ENCODE measurements around the gene PML.

The PML gene

DNA sequence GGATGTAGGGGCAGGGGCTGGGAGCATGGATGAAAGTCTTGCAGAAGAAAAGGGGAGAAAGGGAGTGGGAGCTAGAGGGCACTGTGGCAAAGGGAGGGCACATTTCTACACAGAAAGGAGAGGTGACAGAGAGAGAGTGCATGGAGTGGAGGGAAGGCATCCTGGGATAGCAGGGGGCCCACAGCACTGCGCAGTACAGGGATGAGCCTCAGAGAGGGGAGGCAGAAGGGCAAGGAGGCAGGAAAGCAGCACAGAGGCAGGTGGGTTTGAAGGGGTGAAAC lies 7.8 kb upstream of the PML start:
- no peak for DNase-seq

DNA sequence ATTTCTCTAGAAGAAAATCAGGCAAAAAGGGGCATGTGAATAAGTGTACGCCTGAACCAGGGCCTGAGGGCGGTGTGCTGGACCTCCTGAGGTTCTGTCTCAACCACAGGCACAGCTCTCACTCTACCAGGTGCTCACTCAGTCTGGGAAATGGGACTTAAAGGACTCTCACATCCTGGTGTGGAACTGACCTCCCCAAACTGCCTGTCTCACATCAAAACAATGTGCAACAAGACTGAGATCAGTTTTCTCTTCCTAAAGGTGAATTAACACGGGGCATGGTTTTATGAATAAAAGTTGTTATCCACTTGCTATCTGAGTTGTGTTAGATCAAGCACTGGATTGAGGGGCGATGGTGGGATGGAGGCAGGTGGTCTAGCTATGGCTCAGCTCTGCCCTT lies 7.3 kb upstream of the PML start:
- DNase-seq, result no peak

DNA sequence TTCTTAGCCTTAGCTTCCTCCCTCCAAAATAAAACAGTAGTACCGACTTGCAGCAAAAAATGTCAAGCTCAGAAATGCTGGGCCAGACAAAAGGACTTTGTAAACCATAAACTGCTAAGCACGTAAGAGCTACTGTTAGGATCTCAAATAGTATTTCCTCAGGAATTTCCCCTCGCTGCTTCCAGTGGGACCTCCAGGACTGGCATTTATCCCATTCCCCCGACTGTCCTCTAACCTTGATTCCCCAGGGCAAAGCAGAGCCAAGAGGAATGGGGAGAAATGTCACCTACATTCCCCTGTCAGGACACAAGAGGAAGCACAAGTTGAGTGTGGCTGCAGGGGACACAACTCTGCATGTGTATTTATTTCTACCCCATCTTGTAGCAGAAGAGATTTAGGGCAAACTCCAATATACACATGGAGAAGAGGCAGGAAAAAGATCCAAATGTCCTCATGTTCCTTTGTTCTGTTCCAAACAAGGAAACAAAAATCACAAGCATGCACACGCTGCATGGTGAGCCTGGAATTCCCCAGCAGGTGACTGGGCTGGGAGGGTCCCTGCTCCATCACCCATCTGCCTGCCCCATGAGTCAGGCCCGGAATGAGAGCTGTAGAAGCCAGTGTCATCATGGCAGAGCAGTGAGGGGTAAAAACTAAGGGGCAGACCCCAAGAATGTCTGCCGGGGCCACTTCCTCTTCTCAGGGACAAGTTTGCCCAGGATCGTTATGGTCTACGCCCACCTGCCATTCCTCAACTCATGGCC lies 6.7 kb upstream of the PML start:
- DNase-seq, result no peak

DNA sequence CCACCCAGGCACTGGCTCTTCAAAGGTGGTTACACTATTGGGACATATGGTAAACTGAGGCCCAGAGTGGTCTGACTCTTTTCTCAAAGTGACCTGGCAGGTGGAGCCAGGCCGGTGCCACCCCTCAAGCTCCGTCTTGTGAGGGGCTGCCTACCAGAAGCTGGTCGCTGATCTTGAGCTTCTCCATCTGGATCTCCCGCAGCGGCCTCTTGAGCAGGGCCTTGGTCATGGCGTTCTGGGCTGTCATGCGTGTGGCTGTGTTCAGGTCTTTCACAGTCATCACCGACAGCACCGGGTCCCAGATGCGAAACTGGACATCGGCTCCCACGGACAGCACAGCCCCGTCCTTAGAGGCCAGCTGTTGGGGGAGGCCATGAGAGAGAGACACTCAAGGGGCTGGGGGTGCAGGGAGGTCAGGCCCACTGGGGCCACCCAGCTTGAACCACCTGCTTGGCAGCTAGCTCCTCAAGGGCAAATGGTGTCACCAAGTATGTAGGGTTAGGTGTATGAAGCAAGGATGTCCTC lies 6.0 kb upstream of the PML start:
- no peak for DNase-seq

DNA sequence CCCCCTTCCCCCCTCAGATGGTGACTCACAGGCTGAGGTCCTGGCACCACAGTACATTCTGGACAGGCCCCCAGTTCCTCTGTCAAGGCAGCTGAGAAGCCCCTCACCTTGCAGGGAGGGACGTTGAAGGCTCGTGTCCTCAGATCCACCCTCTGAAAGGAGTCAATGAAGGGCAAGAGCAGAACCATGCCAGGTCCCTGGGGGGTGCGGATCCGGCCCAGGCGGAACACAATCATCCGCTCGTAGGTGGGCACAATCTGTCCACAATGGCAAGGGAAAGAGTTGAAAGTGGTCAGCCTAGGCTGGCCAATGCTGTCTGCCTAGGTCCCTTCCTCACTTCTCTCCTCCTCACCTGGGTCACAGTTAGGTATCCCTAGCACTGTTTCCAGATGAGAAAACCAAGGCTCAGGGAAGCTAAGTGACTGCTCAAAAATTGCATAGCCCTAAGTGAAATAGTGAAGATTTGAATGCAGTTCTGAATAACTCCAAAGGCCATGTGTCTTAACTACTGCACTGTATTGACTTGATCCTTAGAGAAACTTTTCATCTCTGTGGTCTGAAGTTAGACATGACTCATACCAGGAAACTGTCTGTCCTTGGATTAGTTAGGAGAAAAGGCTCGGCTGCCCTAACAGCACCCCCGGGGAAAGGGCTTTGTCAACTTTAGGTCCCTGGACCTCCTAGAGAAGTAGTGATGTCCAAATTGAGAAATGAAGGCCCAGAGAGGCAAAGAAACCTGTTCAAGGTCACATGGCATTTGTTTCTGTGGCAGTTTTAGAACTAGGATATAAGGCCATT lies 5.3 kb upstream of the PML start:
- no peak for DNase-seq

DNA sequence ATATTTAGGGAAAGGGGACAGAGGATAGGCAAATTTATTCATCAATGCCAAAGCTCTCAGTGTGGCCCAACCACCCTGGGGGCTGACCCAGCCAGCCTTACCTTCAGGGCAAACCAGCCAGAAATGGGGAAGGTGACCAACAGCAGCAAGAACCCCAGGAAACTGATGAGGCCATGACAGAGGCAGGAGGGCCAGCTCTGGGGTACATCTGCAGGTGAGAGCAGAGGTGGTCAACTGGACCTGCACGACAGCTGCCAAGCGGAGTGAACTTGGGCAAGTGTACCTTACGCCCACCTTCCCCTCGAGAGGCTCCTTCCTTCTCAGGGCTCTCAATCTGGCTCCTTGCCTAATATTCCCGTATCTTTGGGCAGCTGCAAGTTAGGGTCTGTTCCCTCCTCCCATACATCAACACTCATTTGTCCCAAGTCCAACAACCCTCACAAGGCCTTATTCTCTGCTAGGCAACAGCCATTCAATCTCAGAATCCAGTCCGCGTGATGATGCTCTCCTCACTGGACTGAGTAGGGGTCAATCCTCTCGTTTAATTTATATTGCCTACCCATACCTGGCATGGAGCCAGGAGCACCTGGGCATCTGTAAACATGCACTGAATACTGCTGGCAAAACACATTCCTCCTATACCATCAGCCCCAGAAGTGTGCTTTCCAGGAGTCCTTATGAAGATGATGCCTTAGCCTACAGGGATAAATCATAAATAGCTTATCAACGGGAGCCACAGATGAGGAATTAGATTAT lies 4.1 kb upstream of the PML start:
- DNase-seq, result no peak

DNA sequence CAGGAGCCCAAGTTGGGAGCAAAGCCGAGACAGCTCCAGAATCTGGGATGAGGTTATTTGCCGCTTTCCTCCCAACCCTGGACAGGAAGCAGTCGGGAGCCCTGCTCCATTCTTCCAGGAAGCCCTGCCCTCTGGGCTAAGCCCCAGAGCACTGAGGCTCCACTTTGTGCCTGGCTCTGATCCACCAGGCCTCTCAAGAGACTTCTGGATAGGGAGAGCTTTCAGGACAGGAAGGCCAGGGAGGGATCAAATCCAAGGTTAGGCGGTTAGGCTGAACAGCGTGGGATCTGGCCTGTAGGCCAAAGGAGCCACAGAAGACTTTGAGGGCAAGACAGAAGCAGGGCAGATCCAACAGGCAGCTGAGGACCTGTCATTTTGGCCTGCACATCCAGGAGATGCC lies 3.3 kb upstream of the PML start:
- no peak for DNase-seq

DNA sequence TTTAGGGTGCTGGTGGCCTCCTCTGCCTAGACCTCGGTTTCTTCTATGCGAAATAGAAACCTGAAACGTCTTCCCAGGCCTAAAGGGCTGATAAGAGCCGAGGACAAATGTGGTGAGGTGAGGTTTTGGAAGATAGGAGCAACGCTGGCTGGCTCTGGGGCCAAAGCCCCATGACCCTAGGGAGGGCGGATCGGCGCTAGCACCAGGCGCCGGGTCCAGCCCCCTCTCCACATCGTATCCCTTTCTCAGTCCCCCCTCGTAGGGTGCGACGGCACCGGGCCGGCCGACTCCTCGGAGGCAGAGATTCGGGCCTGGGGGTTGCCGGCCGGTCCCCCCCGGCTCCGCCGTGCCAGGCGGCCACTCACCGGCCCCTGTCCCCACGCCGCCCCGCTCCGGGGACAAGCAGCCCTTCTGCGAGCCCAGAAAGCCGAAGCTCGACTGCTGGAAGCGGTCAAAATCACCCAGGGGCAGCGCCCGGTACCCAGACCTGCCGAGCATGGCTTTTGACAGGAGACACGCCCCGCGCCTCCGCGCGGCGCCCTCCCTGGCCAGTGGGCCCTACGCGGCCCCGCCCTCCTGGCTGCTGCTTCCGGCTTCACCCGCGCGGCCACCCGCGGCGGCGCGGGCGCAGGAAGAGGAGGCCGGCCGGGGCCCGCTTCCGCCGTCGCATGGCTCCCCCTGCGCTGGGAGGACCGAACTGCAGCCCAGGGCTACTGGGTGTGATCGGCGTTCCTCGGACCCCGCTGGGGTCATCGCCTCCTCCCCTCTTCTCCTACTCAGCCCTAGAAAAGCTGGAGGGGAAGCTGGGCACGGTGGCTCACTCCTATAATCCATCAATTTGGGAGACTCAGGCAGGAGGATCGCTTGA lies 2.6 kb upstream of the PML start, which contains the start of gene STOML1:
Gene STOML1, minus strand, starts transcription at position 570 of the 868 bp plus-strand sequence. Its CDS starts 72 bp downstream, at position 498.
- peak; percentile 98 for DNase-seq

DNA sequence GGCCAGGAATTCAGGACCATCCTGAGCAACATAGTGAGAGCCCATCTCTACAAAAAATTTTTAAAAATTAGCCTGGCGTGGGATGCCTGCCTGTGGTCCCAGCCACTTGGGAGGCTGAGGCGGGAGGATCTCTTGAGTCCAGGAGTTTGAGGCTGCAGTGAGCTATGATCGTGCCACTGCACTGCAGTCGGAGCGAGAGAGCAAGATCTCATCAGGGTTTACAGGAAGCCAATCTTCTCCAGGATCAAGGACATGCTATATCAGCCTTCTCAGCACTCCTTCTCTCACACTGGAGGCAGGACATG lies 2.0 kb upstream of the PML start:
- DNase-seq, result no peak

DNA sequence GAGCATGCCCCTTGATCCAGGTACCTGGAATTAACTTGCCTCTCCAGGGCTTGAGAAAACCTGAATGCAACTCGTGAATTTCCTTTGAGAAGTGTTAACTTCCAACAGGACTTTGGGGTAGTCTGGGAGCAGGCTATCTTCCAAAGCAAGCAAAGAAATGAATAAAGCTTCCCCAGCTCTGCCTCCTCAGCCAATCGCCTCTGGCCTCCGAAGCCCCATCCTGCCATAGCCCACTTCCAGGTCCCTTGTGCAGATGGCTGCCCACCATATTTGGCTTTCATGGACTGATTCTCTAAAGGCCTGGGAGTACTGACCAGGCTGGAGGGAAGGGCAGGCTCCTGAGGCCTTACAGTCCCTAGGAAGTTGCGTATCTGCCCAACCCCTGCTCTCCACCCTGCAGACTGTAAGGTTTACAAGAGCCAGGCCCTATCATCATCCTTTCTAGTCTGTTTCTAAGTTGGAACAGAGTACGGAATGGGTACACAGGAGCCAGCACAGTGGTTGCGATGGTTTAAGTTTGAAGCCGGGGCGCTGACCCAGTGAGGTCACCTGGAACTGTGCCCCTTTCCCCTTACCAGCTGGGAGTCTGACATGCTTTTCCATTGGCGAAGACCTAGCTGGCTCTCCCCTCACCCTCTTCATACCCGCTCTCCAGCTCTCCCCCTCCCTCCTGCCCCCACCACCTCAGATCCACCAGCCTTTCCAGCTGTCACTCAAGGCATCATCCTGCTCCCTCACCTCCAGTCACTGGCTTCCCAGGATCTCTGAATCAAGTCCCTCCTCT lies 1.1 kb upstream of the PML start:
- no peak for DNase-seq

DNA sequence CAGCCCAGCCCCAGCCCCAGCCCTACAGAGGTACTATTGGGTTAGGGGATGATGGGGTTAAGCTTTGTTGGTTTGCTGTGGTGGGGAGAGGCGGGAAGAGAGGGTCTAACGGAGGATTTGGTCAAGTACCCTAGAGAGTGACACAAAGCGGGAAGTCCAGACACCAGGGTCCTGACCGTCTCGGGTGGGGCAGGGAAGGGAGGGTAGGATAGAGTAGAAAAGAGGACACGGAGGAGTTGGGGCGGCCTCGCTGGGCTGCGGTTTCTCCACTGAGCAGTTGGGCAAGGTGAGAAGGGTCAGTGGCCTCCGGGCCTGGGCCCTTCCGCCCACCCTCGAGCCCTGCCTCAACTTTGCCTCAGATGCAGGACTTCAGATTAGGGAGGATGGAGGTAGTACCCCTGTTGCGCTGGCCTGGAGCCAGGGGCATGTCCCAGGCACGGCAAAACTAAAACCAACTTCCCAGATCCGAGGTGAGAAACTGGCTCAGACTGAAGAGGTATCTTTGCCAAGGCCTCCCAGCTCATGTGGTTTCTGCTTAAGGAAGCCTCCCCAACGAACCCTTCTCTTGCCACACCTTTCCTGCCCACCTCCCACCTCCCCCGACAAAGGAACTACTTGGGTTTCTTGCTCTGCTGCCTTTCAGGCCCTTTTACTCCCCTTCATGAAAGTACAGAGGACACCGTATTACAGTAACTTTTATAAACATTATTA lies 551 bp downstream of the PML start:
- no peak for DNase-seq

DNA sequence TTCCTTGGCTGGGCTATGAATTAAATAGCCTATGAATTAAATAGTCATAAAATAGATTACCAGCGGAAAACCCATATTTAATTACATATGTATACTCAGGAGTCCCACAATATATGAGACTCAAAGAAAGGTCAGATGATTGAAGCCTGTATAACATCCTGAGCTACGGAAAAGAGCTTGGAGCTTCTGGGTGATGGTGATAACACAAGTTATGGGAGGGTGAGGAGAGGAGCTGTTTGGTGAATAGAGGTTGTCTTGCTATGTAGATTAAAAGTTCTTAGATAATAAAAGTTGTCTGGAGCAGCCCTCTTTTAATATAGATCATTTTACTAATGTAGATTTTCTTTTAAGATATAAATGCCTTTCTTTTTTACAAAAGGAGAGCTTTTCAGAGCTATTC lies 1.8 kb downstream of the PML start:
- no peak for DNase-seq

DNA sequence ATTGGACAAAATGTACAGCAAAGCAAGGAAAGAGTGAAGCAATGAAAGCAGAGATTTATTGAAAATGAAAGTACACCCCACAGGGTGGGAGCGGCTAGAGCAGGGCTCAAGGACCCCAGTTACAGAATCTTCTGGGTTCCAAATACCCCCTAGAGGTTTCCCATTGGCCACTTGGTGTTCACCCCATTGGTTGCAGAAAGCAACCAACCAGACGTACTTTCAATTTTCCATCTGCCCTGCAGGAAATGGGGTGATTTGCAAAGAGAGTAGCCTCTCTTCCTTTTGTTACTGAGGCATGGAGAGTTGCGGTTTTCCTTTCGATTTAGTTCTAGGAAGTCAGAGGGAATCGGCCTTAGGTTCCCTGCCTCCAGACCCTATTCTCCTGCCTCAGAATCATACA lies 2.4 kb downstream of the PML start:
- no peak for DNase-seq

DNA sequence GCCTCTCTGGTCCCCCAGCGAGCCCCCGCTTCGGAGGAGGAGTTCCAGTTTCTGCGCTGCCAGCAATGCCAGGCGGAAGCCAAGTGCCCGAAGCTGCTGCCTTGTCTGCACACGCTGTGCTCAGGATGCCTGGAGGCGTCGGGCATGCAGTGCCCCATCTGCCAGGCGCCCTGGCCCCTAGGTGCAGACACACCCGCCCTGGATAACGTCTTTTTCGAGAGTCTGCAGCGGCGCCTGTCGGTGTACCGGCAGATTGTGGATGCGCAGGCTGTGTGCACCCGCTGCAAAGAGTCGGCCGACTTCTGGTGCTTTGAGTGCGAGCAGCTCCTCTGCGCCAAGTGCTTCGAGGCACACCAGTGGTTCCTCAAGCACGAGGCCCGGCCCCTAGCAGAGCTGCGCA lies 3.5 kb downstream of the PML start:
- DNase-seq, result no peak

DNA sequence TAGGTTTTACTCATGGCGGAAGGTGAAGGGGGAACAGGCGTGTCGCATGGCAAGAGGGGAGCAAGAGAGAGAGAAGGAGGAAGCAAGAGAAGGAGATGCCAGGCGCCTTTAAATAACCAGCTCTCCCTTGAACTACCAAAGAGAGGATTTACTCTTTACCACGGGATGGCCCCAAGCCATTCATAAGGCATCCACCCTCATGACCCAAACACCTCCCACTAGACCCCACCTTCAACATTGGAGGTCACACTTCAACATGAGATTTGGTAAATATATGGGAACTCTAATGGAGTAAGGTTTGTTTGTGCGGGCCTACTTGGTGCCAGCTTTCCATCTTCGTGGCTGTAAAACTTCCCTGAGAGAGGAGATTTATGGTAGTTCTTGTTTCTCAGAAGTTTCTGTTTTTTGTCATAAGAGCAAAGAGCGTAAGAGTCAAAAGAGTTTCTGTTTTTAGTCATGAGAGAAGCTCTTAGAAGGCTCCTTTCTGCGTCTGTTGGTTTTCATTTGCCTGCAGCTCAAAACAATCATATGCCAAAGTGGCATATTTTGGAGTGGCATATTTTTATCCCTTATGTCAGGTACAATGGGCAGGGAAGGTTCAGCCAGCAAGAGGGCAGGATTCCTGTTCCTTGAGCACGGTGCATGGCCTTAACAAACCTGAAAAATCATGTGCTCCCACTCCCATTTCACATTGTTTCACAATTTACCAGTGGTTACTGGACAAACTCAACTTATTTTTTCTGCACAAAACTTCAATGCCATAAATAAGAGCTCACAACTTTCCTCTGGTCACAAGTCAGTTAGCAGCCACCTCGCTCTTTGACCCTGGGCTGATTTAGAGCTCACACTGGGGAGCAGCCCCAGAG lies 12.5 kb downstream of the PML start:
- no peak for DNase-seq

DNA sequence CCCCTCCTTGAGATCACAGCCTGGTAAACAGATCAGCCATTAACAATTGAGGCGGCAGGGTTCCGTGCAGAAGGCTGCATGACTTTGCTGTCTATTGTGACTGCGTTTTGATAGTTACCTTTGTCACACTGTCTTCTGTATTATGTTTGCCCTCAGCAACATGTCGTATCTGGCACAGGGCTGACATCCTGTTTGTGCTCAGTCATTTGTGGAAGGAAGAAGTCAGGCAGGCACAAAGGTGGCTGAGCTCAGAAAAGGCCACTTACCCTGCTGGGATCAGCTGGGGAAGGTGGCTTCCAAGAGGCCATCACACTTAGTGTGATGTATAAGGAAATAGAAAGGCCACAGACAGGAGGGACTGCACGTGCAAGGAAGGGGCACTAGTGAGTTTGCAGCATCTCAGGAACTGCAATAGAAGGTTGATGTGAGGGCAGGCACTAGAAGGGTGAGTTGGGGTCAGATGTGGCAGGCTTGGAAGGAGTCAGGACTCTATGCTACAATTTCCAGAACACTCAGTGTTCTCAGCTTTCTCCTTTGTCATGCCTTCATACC lies 13.4 kb downstream of the PML start:
- no peak for DNase-seq

DNA sequence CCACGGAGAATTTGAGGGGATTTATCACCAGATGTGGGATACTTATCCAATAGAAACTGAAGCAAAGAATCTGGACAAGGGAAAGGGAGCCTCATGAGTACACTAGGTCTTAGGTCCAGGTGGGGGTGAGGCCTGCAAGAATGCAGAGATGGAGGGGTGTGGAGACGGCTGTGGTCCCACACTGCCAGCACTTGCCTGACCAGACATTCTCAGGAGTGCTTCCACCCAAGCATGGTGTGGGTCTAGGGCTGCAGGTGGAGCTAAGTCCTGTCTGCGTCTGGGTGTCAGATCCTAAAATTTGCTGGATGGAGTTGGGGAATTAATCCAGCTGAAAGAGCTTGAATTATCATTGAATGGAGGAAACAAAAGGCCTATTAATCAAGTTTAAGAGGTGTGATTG lies 14.4 kb downstream of the PML start:
- DNase-seq, result no peak

DNA sequence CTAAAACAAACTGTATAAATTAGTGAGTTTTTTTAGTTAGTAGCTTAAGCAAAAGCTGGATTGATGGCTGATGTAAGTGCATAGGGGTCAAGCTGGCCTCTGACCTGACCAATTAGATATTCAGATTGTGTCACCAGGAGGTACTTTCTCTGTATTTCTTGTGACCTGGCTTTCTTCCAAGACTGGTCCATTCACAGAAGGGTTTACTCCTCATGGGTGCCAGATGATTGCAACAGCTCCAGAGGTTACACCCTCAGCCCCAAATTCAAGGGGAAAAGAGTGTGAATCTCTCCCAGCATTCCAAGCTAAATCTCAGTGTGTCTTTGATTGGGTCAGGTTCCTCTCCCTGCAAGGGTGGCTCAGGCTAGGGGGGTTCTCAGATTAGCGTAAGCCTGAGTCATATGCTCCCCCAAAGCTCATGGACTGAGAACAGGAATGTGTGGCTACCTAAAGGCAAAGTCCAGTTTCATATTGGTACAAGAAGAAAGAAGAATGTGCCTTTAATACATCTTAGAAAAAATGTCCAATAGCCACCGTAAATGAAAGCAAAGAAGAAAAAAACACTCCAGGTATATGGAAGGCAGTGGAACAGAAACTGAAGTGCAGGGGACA lies 16.5 kb downstream of the PML start:
- no peak for DNase-seq

DNA sequence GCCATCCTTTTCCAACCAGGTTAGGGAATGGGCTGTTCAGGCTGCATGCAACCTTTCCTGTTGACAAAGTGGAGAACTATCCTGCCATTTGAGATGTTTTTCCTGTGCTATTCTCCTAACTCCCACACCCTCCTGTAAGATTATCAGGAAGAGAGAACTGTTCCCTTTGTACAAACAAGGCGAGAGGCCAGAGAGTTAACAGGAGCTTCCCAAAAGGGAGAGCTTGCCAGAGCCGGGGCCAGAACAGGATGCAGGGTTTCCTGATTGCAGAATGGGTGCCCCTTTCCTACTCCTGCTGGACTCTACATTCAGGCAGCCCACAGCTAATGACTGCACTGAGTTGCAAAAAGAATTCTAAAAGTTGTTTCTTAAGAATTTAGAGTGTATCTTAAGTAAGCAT lies 17.1 kb downstream of the PML start:
- no peak for DNase-seq

All from stimulated activated CD4-positive, alpha-beta T cell treated with anti-CD3 and anti-CD28 coated beads, Interleukin-12 subunit alpha, Interleukin-12 subunit beta, amount 100 ng/mL, for 4 hours (primary cell).